ENCODE results near the gene COL19A1.

COL19A1 gene

DNA sequence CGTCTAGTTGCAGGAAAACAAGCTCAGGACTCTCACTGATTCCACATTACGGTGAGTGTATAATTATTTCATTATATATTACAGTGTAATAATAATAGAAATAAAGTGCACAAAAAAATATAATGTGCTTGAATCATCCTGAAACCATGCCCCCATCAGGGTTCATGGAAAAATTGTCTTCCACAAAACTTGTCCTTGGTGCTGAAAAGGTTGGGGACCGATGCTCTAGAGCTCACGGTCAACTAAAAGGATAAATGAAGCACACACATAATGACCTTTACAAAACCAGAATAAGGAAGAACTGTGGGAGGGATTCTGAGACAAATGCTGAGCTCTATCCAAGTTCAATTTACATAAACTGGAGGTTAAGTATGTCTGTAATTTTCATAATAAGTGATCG lies 194.3 kb downstream of the COL19A1 start:
- ATAC-seq, result no peak
- DNase-seq, result no peak

DNA sequence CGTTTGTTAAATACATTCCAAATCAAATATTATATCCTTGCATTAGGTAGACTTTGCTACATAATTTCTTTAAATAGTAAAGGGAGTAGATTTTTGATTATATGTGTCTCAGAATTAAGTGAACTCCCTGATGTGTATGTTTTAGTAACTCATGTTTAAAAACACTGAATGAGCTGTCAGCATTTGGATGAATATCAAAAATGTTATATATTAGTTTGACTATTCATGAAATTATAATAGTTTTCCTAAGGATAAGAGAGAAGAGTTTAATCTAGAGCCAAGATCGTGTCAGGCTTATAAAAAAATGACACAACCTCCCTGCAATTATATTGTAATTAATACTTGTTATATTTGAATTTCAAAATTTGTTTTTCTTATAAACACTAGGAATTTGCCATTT lies 195.2 kb downstream of the COL19A1 start:
- DNase-seq, result no peak
- ATAC-seq, result no peak

GRCh38 chr6:70062010-70062409 lies 195.7 kb downstream of the COL19A1 start:
- DNase-seq (no peak), ATAC-seq (no peak)

DNA sequence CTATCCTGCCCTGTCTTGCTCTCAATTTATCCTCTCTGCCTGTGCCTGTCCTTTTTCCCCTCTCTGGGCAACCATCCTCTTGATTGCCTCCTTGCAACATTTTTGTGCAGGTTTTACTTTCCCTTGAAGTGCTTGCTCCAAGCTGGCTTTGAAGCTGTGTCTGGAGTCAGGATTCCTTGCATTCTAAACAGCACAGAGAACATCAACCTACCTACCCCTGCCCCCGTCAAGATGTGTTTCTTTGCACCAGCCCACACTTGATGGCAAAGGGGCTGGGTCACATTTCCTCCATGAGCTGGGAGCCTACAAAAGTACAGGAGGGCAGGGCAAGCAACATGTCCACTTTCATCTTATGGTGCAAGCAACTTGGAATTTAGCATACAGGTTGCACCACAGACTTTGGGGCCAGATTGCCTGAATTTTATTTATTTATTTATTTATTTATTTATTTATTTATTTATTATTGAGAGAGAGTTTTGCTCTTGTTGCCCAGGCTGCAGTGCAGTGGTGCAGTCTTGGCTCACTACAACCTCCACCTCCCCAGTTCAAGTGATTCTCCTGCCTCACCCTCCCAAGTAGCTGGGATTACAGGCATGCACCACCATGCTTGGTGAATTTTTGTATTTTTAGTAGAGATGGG lies 206.3 kb downstream of the COL19A1 start:
- no peak for ATAC-seq
- no peak for DNase-seq

DNA sequence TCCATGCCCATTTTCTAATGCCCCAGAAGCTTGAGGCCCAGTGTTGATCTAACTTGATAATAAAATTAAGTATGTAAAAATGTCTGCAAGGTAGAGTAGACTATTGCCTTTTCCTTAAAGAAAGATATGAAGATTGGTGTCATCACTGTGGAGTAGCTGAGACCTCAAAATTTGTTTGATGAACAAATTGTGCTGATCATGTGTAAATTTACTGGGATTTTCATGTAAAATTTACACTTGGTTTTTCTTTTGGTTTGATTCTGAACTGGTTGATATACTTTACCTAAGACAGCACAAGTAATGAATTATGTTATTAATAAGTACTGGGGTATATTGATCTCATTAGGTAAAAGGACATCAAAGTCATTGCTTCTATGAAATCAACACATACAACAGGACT lies 207.3 kb downstream of the COL19A1 start:
- ATAC-seq (no peak), DNase-seq (no peak)

- ATAC-seq (no peak), DNase-seq (no peak)
These were observed 212.9 kb downstream of the COL19A1 start for GRCh38 chr6:70079241-70079640.

GRCh38 chr6:70080443-70081070 lies 214.2 kb downstream of the COL19A1 start:
- no peak for ATAC-seq

GRCh38 chr6:70082830-70083229 lies 216.5 kb downstream of the COL19A1 start:
- DNase-seq (no peak), ATAC-seq (no peak)

More at GRCh38 chr6:70080443-70081070, 214.2 kb downstream of the COL19A1 start:
- no peak for DNase-seq

GRCh38 chr6:70086806-70087205 lies 220.4 kb downstream of the COL19A1 start:
- no peak for DNase-seq
- ATAC-seq, result no peak

DNA sequence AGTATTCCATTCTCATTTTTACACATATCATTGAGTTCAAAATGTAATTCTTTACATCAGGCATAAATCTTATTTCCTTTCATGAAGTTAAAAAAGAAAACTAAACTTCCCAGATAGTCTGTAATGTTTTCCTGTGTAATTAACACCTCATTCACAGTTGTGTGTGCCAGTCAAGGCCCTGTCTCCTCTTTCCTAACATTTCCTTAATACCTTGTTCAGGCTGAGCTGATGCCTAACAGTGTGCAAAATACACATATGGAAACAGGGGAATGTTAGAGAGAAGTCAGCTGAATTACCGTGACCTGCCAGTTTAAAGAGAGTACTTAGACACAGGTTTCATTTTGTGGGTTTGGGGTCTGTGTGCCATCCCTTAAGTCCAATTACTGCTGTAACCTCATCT lies 227.8 kb downstream of the COL19A1 start:
- no peak for ATAC-seq
- no peak for DNase-seq

GRCh38 chr6:70099732-70100131 lies 233.4 kb downstream of the COL19A1 start:
- no peak for ATAC-seq
- no peak for DNase-seq

- no peak for DNase-seq
- ATAC-seq, result no peak
These were observed 237.4 kb downstream of the COL19A1 start for GRCh38 chr6:70103798-70104197.

GRCh38 chr6:70107852-70108629 lies 241.7 kb downstream of the COL19A1 start:
- ATAC-seq (no peak), DNase-seq (no peak)

DNA sequence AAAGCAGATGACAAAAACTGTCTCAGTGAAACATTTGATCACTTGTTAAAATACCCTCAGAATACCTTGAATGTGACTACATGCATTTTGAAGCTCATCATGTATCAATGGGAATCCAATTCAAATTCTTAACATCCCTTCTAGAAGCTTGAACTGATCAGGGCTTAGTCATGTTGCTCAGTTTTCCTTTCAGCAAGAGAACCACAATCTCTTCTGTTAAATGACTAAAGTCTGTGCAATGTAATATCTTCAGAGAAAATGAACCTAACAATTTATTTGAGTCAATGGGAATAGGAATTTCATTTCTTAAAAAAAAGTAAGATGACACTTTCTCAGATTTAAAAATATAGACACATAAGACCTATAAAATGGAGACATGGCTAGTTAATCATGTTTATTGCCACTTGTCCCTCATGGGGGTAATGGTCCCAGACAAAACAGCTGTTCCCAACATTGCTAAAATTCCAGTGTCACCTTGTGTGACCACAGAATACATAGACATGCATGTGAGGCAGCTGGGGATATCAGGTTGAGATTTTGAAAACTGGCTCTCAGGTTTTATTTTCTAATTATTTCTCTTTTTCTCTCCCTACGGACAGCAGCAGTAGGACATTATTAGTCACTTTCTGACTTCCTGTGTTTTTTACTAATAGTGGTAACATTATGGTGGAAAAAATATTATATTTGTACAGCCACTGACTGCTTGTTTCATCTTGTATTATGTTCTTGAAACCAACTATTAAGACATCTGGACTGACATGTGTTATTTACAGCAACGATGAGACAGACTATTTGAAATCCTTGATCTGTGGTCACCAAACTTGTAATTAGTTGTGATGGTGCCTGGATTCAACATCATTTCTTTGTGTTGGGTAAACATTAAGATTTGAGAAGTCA lies 244.0 kb downstream of the COL19A1 start:
- DNase-seq (no peak), ATAC-seq (no peak)

- DNase-seq (no peak), ATAC-seq (no peak)
These were observed 245.4 kb downstream of the COL19A1 start for GRCh38 chr6:70111737-70112136.

- DNase-seq, result no peak
- ATAC-seq, result no peak
These were observed 246.4 kb downstream of the COL19A1 start for GRCh38 chr6:70112716-70113115.

DNA sequence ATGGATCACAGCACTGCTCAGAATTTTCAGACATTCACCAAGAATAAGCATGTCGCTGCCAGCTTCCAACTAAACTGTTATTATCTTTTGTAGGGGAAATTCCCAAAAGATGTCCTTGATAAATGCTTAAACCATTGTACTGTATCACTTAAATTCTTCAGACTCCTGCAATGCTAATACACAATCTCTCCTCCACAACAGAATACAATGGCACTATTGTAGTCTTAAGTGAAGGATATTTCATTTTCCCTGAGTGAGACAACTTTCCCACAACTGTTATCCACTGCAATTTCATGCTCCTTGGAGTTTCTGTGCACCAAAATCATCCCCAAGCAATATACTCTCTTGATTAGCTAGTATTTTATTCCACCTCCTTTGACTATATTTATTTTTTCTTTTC lies 246.8 kb downstream of the COL19A1 start:
- no peak for ATAC-seq

DNA sequence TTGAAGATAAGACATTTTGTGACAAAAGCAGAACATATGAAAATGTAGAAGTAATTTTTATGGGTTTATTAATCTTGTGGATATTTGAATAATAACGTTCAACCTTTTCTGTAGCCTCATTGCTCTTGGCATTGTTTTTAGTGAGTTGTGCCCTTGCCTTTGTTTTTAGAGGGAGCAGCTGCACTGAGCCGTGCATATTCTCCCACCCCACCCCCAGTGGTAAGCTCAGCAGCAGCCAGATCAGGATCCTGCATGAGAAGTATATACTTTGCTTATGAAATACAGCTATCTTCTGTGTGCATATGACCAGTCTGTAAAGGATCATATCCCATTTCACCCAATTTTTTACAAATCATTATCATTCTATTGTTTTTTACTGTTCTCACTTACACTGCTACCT lies 252.3 kb downstream of the COL19A1 start:
- ATAC-seq (no peak), DNase-seq (no peak)

More for the DNA sequence above, 246.8 kb downstream of the COL19A1 start:
- no peak for DNase-seq

DNA sequence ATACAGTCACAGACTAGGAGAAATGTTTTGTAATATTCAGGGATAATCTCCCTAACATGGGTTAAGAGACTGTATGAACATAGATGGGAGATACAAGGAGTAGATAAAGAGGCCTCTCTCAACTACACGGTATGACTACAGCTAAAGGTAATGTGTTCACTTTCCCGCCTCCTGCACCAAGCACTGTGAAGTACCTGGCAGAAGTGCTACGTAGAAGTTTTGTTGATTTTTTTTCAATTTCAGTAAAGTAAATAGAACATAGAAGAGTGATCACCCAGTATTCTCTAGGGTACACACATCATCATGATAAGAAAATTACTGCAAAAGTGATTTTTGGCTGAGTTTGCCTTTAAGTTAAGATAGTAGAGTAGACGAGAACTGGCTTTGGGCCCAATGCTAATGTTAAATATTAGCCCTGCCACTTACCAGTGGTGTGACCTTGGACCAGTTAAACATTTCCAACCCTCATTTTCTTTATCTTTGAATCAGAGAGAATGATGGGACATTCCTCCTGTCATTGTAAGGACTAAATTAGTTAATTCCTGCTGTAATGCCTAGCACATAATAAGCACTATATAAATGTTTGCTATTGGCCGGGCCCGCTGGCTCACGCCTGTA lies 253.0 kb downstream of the COL19A1 start:
- DNase-seq (no peak), ATAC-seq (no peak)

DNA sequence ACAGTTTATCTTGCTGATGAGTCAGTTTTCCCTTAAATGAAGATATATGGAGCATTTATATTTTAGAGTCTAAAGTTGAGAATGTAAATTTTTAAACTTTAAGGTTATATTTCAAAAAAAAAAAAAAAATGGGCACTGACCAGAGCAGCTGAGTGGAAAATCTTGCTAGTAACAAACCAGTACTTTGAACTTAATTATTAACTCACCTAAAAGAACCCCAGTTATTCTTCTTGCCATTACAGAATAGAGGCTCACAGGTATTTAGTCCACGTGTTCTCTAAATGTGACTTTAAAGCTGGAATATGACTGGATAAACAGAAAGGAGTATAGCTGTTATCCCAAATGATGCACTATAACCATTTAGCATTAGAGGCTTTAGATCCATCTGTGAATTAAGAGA lies 258.1 kb downstream of the COL19A1 start:
- DNase-seq, result no peak
- no peak for ATAC-seq

DNA sequence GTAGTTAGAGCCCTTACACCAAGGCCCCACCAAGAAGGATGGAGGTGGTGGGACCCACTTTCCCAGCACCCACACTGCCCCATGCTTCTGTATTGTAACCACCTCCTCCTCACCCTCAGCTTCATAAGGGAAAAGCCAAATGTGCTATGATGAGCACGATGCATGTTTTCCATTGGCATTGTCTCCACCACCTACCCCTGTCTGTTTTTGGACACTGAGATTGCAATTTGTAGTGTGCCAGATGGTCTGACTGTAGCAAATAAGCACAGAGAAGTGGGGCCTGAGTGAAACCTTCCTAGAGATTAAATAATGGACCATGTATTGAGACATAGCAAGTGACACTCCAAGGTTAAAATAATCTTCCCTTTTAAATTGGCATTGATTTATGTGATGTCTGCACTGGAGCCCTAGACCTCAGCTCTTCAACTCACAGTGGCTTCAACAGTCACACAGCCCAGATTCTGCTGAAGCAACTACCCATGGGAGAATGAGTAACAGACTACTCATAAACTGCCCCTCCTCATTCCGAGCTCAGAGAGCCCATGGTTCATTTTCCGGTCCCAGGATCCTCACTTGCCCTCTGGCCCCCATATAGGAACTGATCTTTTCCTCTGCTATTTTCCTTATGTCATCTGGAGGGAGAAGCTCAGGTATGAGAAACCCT lies 258.7 kb downstream of the COL19A1 start:
- ATAC-seq, result no peak

More for the DNA sequence above, 258.7 kb downstream of the COL19A1 start:
- DNase-seq, result no peak
